SK-N-SH (cell line): Measurements from ENCODE around the gene BORCS5. TPM values are rescaled to one million over a fixed set of nuclear protein-coding genes. Genes with fewer than 3 reads are reported as not detected.

Experiments
- CTCF ChIA-PET: fragments of 300-600, 350-600 bp; formaldehyde crosslinking; extraction: SDS; loops from one replicate; lab custom pipeline; 2021; lab: Yijun Ruan, JAX
- POLR2A ChIA-PET: fragments of 350-600 bp; sonication (Branson Sonifier 250); formaldehyde crosslinking; extraction: SDS; loops from one replicate; lab custom pipeline; 2020; ENCODE audit warnings: antibody characterized with exemption, inconsistent platforms; lab: Yijun Ruan, JAX
- DNase-seq: peaks from one replicate; pipeline ENCODE4 v3.0.0; 2012
- H2AFZ ChIP-seq: fragments of 200-600 bp; sonication (generic); 2 replicates; pipeline ENCODE4 v1.8.1; 2016; ENCODE audit warnings: antibody characterized with exemption, mild to moderate bottlenecking, low read depth
- H3F3A ChIP-seq: fragments of 200-600 bp; sonication (generic); replicated peaks from 2 replicates; pipeline ENCODE3; 2016; ENCODE audit warnings: antibody characterized with exemption, mild to moderate bottlenecking; ENCODE audit not compliant: insufficient read depth
- H3K27ac ChIP-seq, 2 experiments: fragments of 200-500 bp in 1 of 2; fragments of 200-600 bp in 1 of 2; sonication (Bioruptor generic) in 1 of 2; sonication (generic), shearing (Covaris generic) in 1 of 2; 2 replicates each; pipeline versions ENCODE4 v1.5.1 to v1.6.1; 2014 to 2016; ENCODE audit warnings: low read depth in 2 of 2, inconsistent platforms in 1 of 2, low read length in 1 of 2, mild to moderate bottlenecking in 1 of 2, mixed read lengths in 1 of 2
- H3K27me3 ChIP-seq: fragments of 200-600 bp; sonication (generic), shearing (Covaris generic); 2 replicates; pipeline ENCODE4 v1.6.1; 2016; ENCODE audit warnings: mixed run types; ENCODE audit not compliant: insufficient read depth
- H3K36me3 ChIP-seq, 2 experiments: fragments of 200-500 bp in 1 of 2; fragments of 200-600 bp in 1 of 2; sonication (Bioruptor generic) in 1 of 2; sonication (generic) in 1 of 2; replicated peaks in 1 of 2; 2 replicates each; pipeline versions ENCODE3 to v1.5.1; 2014 to 2016; ENCODE audit warnings: low read length in 1 of 2, mild to moderate bottlenecking in 1 of 2; ENCODE audit not compliant: insufficient read depth in 2 of 2, control insufficient read depth in 1 of 2
- H3K4me1 ChIP-seq, 2 experiments: fragments of 200-500 bp in 1 of 2; fragments of 200-600 bp in 1 of 2; sonication (Bioruptor generic) in 1 of 2; sonication (generic), shearing (Covaris generic) in 1 of 2; 2 replicates each; pipeline versions ENCODE4 v1.5.1 to v1.6.1; 2014 to 2016; ENCODE audit warnings: low read depth in 1 of 2, low read length in 1 of 2, mixed run types in 1 of 2; ENCODE audit not compliant: insufficient read depth in 2 of 2, control insufficient read depth in 1 of 2
- H3K4me2 ChIP-seq: fragments of 200-600 bp; sonication (generic), shearing (Covaris generic); 2 replicates; pipeline ENCODE4 v1.6.1; 2017; ENCODE audit warnings: mixed run types
- H3K4me3 ChIP-seq, 2 experiments: fragments of 200-500 bp in 1 of 2; fragments of 200-600 bp in 1 of 2; sonication (Bioruptor generic) in 1 of 2; sonication (generic), shearing (Covaris generic) in 1 of 2; 2 replicates each; pipeline versions ENCODE4 v1.5.1 to v1.8.1; 2014 to 2016; ENCODE audit warnings: low read depth in 2 of 2, inconsistent platforms in 1 of 2, low read length in 1 of 2, mild to moderate bottlenecking in 1 of 2, mixed read lengths in 1 of 2, moderate library complexity in 1 of 2
- H3K79me2 ChIP-seq: fragments of 200-600 bp; sonication (generic); 2 replicates; pipeline ENCODE4 v1.8.1; 2017; ENCODE audit warnings: mild to moderate bottlenecking; ENCODE audit not compliant: insufficient read depth
- H3K9ac ChIP-seq: fragments of 200-600 bp; sonication (generic); 2 replicates; pipeline ENCODE4 v1.6.1; 2017; ENCODE audit warnings: mixed run types
- H3K9me2 ChIP-seq: fragments of 200-600 bp; sonication (generic); 2 replicates; pipeline ENCODE4 v1.6.1; 2017; ENCODE audit warnings: mixed run types
- H3K9me3 ChIP-seq: fragments of 200-600 bp; sonication (generic); 2 replicates; pipeline ENCODE4 v1.6.1; 2017; ENCODE audit warnings: mixed run types, mild to moderate bottlenecking, moderate library complexity
- H4K20me1 ChIP-seq: fragments of 200-600 bp; sonication (generic); 2 replicates; pipeline ENCODE4 v1.6.1; 2017; ENCODE audit warnings: mild to moderate bottlenecking, mixed run types; ENCODE audit not compliant: insufficient read depth
- EP300 ChIP-seq, 2 experiments: IDR thresholded peaks; 2 replicates each; pipeline versions ENCODE4 v1.4.0 to v1.6.1; 2012; ENCODE audit warnings: borderline replicate concordance in 1 of 2, low read depth in 1 of 2, low read length in 1 of 2
- MAX ChIP-seq: IDR thresholded peaks from 2 replicates; pipeline ENCODE4 v1.4.0; 2012; ENCODE audit warnings: low read depth
- SMC3 ChIP-seq: IDR thresholded peaks from 2 replicates; pipeline ENCODE4 v1.6.1; 2012; ENCODE audit warnings: low read depth, low read length, improper control_type of control experiment
- TCF12 ChIP-seq: IDR thresholded peaks from 2 replicates; pipeline ENCODE4 v1.4.0; 2012
- TEAD4 ChIP-seq: IDR thresholded peaks from 2 replicates; pipeline ENCODE4 v1.4.0; 2012; ENCODE audit warnings: mild to moderate bottlenecking, borderline replicate concordance; ENCODE audit not compliant: insufficient read depth
- WGBS: methylation state at CpG from one replicate; pipeline ENCODE4 v1.1.6; 2017; ENCODE audit warnings: low lambda C conversion rate; 5-methylcytosine and 5-hydroxymethylcytosine counted together
- polyA plus RNA-seq, 3 experiments: library from polyadenylated mRNA; depleted of rRNA; stranded (reverse); fragments of >200 nt; gene quantifications; 2 replicates each; pipeline ENCODE4 v1.2.3, GENCODE V29; 2012
- TF ChIP-seq, protein P1 (sequence below): fragments of 150-350 bp; IDR thresholded peaks from 2 replicates; pipeline ENCODE4 v1.6.1; 2016; ENCODE audit warnings: mild to moderate bottlenecking, low read depth, low read length
- TF ChIP-seq, protein P2 (sequence below): fragments of 150-350 bp; IDR thresholded peaks from 2 replicates; pipeline ENCODE4 v1.6.1; 2017; ENCODE audit warnings: antibody characterized with exemption, low read length, low read depth, borderline replicate concordance
- TF ChIP-seq, protein P3 (sequence below): IDR thresholded peaks from 2 replicates; pipeline ENCODE4 v1.6.1; 2012; ENCODE audit warnings: mild to moderate bottlenecking, low read depth, low read length, moderate library complexity

BORCS5 gene
- polyA plus RNA-seq, 1 of the 3 experiments (the other 2 are of a cell fraction), result 16.3 TPM

- no peaks in the 10 kb centered on the region for H3K36me3 ChIP-seq
Observed at GRCh38 chr12:12356467-12356895, 397 bp upstream of the BORCS5 start.

More at GRCh38 chr12:12356467-12356895, 397 bp upstream of the BORCS5 start:
- TF ChIP-seq TEAD4 (no peak), TCF12 (no peak), MAX (no peak), SMC3 (no peak), EP300 (IDR thresholded peaks at IDR 0.05; ENCODE audit: borderline replicate concordance in 1 of 2, low read depth in 1 of 2, low read length in 1 of 2) (no peak)
- TF ChIP-seq, protein P1, sequence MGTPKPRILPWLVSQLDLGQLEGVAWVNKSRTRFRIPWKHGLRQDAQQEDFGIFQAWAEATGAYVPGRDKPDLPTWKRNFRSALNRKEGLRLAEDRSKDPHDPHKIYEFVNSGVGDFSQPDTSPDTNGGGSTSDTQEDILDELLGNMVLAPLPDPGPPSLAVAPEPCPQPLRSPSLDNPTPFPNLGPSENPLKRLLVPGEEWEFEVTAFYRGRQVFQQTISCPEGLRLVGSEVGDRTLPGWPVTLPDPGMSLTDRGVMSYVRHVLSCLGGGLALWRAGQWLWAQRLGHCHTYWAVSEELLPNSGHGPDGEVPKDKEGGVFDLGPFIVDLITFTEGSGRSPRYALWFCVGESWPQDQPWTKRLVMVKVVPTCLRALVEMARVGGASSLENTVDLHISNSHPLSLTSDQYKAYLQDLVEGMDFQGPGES, result no peak
- TF ChIP-seq, protein P2, sequence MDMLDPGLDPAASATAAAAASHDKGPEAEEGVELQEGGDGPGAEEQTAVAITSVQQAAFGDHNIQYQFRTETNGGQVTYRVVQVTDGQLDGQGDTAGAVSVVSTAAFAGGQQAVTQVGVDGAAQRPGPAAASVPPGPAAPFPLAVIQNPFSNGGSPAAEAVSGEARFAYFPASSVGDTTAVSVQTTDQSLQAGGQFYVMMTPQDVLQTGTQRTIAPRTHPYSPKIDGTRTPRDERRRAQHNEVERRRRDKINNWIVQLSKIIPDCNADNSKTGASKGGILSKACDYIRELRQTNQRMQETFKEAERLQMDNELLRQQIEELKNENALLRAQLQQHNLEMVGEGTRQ, result no peak
- TF ChIP-seq, protein P3, sequence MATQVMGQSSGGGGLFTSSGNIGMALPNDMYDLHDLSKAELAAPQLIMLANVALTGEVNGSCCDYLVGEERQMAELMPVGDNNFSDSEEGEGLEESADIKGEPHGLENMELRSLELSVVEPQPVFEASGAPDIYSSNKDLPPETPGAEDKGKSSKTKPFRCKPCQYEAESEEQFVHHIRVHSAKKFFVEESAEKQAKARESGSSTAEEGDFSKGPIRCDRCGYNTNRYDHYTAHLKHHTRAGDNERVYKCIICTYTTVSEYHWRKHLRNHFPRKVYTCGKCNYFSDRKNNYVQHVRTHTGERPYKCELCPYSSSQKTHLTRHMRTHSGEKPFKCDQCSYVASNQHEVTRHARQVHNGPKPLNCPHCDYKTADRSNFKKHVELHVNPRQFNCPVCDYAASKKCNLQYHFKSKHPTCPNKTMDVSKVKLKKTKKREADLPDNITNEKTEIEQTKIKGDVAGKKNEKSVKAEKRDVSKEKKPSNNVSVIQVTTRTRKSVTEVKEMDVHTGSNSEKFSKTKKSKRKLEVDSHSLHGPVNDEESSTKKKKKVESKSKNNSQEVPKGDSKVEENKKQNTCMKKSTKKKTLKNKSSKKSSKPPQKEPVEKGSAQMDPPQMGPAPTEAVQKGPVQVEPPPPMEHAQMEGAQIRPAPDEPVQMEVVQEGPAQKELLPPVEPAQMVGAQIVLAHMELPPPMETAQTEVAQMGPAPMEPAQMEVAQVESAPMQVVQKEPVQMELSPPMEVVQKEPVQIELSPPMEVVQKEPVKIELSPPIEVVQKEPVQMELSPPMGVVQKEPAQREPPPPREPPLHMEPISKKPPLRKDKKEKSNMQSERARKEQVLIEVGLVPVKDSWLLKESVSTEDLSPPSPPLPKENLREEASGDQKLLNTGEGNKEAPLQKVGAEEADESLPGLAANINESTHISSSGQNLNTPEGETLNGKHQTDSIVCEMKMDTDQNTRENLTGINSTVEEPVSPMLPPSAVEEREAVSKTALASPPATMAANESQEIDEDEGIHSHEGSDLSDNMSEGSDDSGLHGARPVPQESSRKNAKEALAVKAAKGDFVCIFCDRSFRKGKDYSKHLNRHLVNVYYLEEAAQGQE, result no peak
- H3K4me2 ChIP-seq, result peak overlapping the region; percentile 81
- H3K9me2 ChIP-seq, result no peaks in the 10 kb centered on the region
- ChIA-PET POLR2A (interaction anchor here (0.6 to 2.6 kb wide), 8 partner anchors 11 to 496 kb away, joined by 3 to 14 read pairs (median 4); partner anchors contain the start of gene LRP6), CTCF (interaction anchor here (1.0 to 3.2 kb wide), 5 partner anchors 21 to 345 kb away, joined by 3 to 12 read pairs (median 5); no protein-coding TSS in a partner anchor)
- H3K9me3 ChIP-seq, result no peaks in the 10 kb centered on the region
- H3K9ac ChIP-seq, result peak overlapping the region; percentile 78; the same call in 1 of the 2 replicates
- peaks cover 0 to 9% of the 10 kb centered on the region in 2 experiments; a peak in 2 of 4 replicates for H3K4me1 ChIP-seq
- no peak for DNase-seq
- peaks cover 29% of the 10 kb centered on the region for H3K79me2 ChIP-seq
- peaks cover 12% of the 10 kb centered on the region for H3F3A ChIP-seq
- peak overlapping the region; percentile 78 for H2AFZ ChIP-seq
- H3K4me3 ChIP-seq, result peak overlapping the region; percentile 83 to 87
- H3K27me3 ChIP-seq, result no peaks in the 10 kb centered on the region
- WGBS, result 26% methylated on average over 5 of the region's 5 CpGs
- H4K20me1 ChIP-seq, result no peaks in the 10 kb centered on the region
- H3K27ac ChIP-seq, result peak overlapping the region; percentile 76 to 77; a peak in 3 of 4 replicates
